K562 (cell line): ENCODE measurements around the gene LYSMD4.

ENCODE experiments used
- ILK ChIP-seq: fragments of 450-650 bp; IDR thresholded peaks from 2 replicates; pipeline ENCODE4 v1.6.1; 2016; ENCODE audit warnings: missing genetic modification characterization, low read depth, mild to moderate bottlenecking, missing compliant biosample characterization, moderate library complexity, borderline replicate concordance
- PTBP1 ChIP-seq: fragments of 200-400 bp; formaldehyde crosslinking; IDR thresholded peaks from 2 replicates; pipeline ENCODE4 v1.6.1; 2017; ENCODE audit warnings: low read depth, low read length
- SMC3 ChIP-seq: conservative IDR thresholded peaks from 2 replicates; pipeline ENCODE4 v1.6.1; 2011; ENCODE audit warnings: low read depth, low read length, improper control_type of control experiment; ENCODE audit not compliant: insufficient read depth
- ZBTB5 ChIP-seq: fragments of 450-650 bp; IDR thresholded peaks from 2 replicates; pipeline ENCODE4 v1.6.1; 2017; ENCODE audit warnings: antibody characterized with exemption

- TF ChIP-seq PTBP1 (no peak), SMC3 (no peak), ILK (tag) (no peak), ZBTB5 (no peak)
These were observed 428 bp downstream of the LYSMD4 start for GRCh38 chr15:99732751-99733267.
